ENCODE data around the gene GNA14. TPM values are rescaled to one million over a fixed set of nuclear protein-coding genes. Genes with fewer than 3 reads are reported as not detected.
"Not testable (repeated sequence)": the region's sequence is repeated elsewhere in the genome, so short reads cannot be mapped to it uniquely, and the experiment has no call there.

Gene GNA14
- polyA plus RNA-seq, 3 donors from 2014 or later, result not detected

GRCh38 chr9:77663754-77664153 is 15.6 kb upstream of the GNA14 start:
- H3K27ac Mint-ChIP-seq, result no peak overlapping the region
- no peak for DNase-seq
- no peaks in the 10 kb centered on the region for H3K36me3 Mint-ChIP-seq
- H3K27me3 Mint-ChIP-seq (ENCODE audit: low read depth in 3 of 3), result peaks cover 2 to 6% (median 4%) of the 10 kb centered on the region in 3 donors
- no peaks in the 10 kb centered on the region for H3K4me1 Mint-ChIP-seq
- no peak overlapping the region for H3K4me3 Mint-ChIP-seq
- H3K9me3 Mint-ChIP-seq, result no peaks in the 10 kb centered on the region

- Mint-ChIP-seq H3K4me3 (no peak overlapping the region), H3K4me1 (no peaks in the 10 kb centered on the region), H3K27me3 (ENCODE audit: low read depth in 3 of 3) (peaks cover 1 to 6% (median 2%) of the 10 kb centered on the region in 3 donors), H3K9me3 (no peaks in the 10 kb centered on the region), H3K36me3 (peaks cover 0 to under 1% (median 0%) of the 10 kb centered on the region in 3 donors), H3K27ac (no peak overlapping the region)
- DNase-seq, result no peak
Observed at GRCh38 chr9:77661566-77662085, 13.5 kb upstream of the GNA14 start.

- DNase-seq, result no peak
- peaks cover 0 to 3% (median 2%) of the 10 kb centered on the region in 3 donors for H3K27me3 Mint-ChIP-seq (ENCODE audit: low read depth in 3 of 3)
- H3K4me3 Mint-ChIP-seq, result no peak overlapping the region
- peaks cover 0 to 5% (median 0%) of the 10 kb centered on the region in 3 donors for H3K36me3 Mint-ChIP-seq
- H3K27ac Mint-ChIP-seq, result no peak overlapping the region
- no peaks in the 10 kb centered on the region for H3K4me1 Mint-ChIP-seq
- no peaks in the 10 kb centered on the region for H3K9me3 Mint-ChIP-seq
Observed at GRCh38 chr9:77659926-77660325, 11.8 kb upstream of the GNA14 start.

GRCh38 chr9:77651203-77651602 is 3.1 kb upstream of the GNA14 start:
- H3K27me3 Mint-ChIP-seq (ENCODE audit: low read depth in 3 of 3), result peaks cover 7 to 12% (median 11%) of the 10 kb centered on the region in 3 donors
- H3K4me3 Mint-ChIP-seq, result no peak overlapping the region
- H3K4me1 Mint-ChIP-seq, result peaks cover 0 to 4% of the 10 kb centered on the region in 2 donors
- DNase-seq, result no peak
- H3K36me3 Mint-ChIP-seq, result no peaks in the 10 kb centered on the region
- H3K9me3 Mint-ChIP-seq, result no peaks in the 10 kb centered on the region
- H3K27ac Mint-ChIP-seq, result no peak overlapping the region

GRCh38 chr9:77649109-77649812 is 1.1 kb upstream of the GNA14 start:
- no peak for DNase-seq
- peaks cover 9 to 15% (median 14%) of the 10 kb centered on the region in 3 donors for H3K27me3 Mint-ChIP-seq (ENCODE audit: low read depth in 3 of 3)
- no peak overlapping the region for H3K4me3 Mint-ChIP-seq

GRCh38 chr9:77647267-77648233 is 572 bp downstream of the GNA14 start:
- DNase-seq, result no peak
- H3K27me3 Mint-ChIP-seq (ENCODE audit: low read depth in 3 of 3), result peaks cover 9 to 16% (median 14%) of the 10 kb centered on the region in 3 donors
- peak overlapping the region; percentile 4 to 58 (median 38) for H3K4me3 Mint-ChIP-seq
- H3K4me1 Mint-ChIP-seq, result peaks cover 0 to 4% of the 10 kb centered on the region in 2 donors
- no peak overlapping the region for H3K27ac Mint-ChIP-seq
- no peaks in the 10 kb centered on the region for H3K9me3 Mint-ChIP-seq
- H3K36me3 Mint-ChIP-seq, result no peaks in the 10 kb centered on the region

More at GRCh38 chr9:77649109-77649812, 1.1 kb upstream of the GNA14 start:
- Mint-ChIP-seq H3K4me1 (peaks cover 0 to 4% of the 10 kb centered on the region in 2 donors), H3K27ac (no peak overlapping the region), H3K9me3 (no peaks in the 10 kb centered on the region), H3K36me3 (no peaks in the 10 kb centered on the region)

- Mint-ChIP-seq H3K36me3 (no peaks in the 10 kb centered on the region), H3K4me3 (no peak overlapping the region), H3K9me3 (no peaks in the 10 kb centered on the region), H3K4me1 (peaks cover 0 to 4% of the 10 kb centered on the region in 2 donors), H3K27me3 (ENCODE audit: low read depth in 3 of 3) (peaks cover 4 to 10% (median 9%) of the 10 kb centered on the region in 3 donors), H3K27ac (no peak overlapping the region)
- DNase-seq, result no peak
Observed at GRCh38 chr9:77643871-77644270, 4.3 kb downstream of the GNA14 start.

- no peak overlapping the region for H3K4me3 Mint-ChIP-seq
Observed at GRCh38 chr9:77640741-77641580, 7.2 kb downstream of the GNA14 start.

GRCh38 chr9:77632652-77633051 is 15.5 kb downstream of the GNA14 start:
- H3K27me3 Mint-ChIP-seq (ENCODE audit: low read depth in 3 of 3), result peaks cover 1 to 4% (median 2%) of the 10 kb centered on the region in 3 donors
- no peaks in the 10 kb centered on the region for H3K4me1 Mint-ChIP-seq
- H3K4me3 Mint-ChIP-seq, result no peak overlapping the region
- no peak overlapping the region for H3K27ac Mint-ChIP-seq
- H3K9me3 Mint-ChIP-seq, result no peaks in the 10 kb centered on the region
- no peaks in the 10 kb centered on the region for H3K36me3 Mint-ChIP-seq
- DNase-seq, result no peak

More at GRCh38 chr9:77640741-77641580, 7.2 kb downstream of the GNA14 start:
- no peaks in the 10 kb centered on the region for H3K36me3 Mint-ChIP-seq
- H3K9me3 Mint-ChIP-seq, result no peaks in the 10 kb centered on the region
- no peaks in the 10 kb centered on the region for H3K4me1 Mint-ChIP-seq
- H3K27ac Mint-ChIP-seq, result no peak overlapping the region
- DNase-seq, result no peak
- peaks cover under 1 to 5% (median 2%) of the 10 kb centered on the region in 3 donors for H3K27me3 Mint-ChIP-seq (ENCODE audit: low read depth in 3 of 3)

GRCh38 chr9:77628864-77629263 is 19.3 kb downstream of the GNA14 start:
- not testable (repeated sequence) for H3K4me3 Mint-ChIP-seq; H3K27me3 Mint-ChIP-seq (ENCODE audit: low read depth in 3 of 3); H3K9me3 Mint-ChIP-seq; DNase-seq; H3K27ac Mint-ChIP-seq; H3K4me1 Mint-ChIP-seq; H3K36me3 Mint-ChIP-seq

- no peaks in the 10 kb centered on the region for H3K4me1 Mint-ChIP-seq
- H3K27ac Mint-ChIP-seq, result no peak overlapping the region
- peaks cover 0 to 5% (median 0%) of the 10 kb centered on the region in 3 donors for H3K36me3 Mint-ChIP-seq
- H3K27me3 Mint-ChIP-seq (ENCODE audit: low read depth in 3 of 3), result peaks cover 0 to 2% (median 0%) of the 10 kb centered on the region in 3 donors
- peaks cover 0 to 5% (median 0%) of the 10 kb centered on the region in 6 donors for H3K9me3 Mint-ChIP-seq
- DNase-seq, result no peak
- H3K4me3 Mint-ChIP-seq, result no peak overlapping the region
Observed at GRCh38 chr9:77616191-77616590, 31.9 kb downstream of the GNA14 start.

GRCh38 chr9:77614645-77615044 is 33.5 kb downstream of the GNA14 start:
- Mint-ChIP-seq H3K4me3 (no peak overlapping the region), H3K36me3 (peaks cover 0 to 5% (median 0%) of the 10 kb centered on the region in 3 donors), H3K4me1 (no peaks in the 10 kb centered on the region), H3K27ac (no peak overlapping the region), H3K9me3 (peaks cover 0 to 5% (median 0%) of the 10 kb centered on the region in 6 donors), H3K27me3 (ENCODE audit: low read depth in 3 of 3) (peaks cover 0 to 4% (median 3%) of the 10 kb centered on the region in 3 donors)
- DNase-seq, result no peak

- Mint-ChIP-seq H3K9me3 (peaks cover 0 to 9% (median 0%) of the 10 kb centered on the region in 6 donors), H3K4me1 (no peaks in the 10 kb centered on the region), H3K36me3 (peaks cover 0 to 3% (median 0%) of the 10 kb centered on the region in 3 donors), H3K27ac (no peak overlapping the region), H3K27me3 (ENCODE audit: low read depth in 3 of 3) (peaks cover 2 to 7% (median 2%) of the 10 kb centered on the region in 3 donors), H3K4me3 (no peak overlapping the region)
- DNase-seq, result no peak
Observed at GRCh38 chr9:77606526-77606925, 41.6 kb downstream of the GNA14 start.

Measured in immature natural killer cell (primary cell).